Measurements from ENCODE around the gene GET4.

The GET4 gene

GRCh38 chr7:873367-874002 lies 2.9 kb upstream of the GET4 start (continued):
- no peak for TF ChIP-seq ZNF426 (tag by site-specific recombination; IDR thresholded peaks at IDR 0.05)
- TF ChIP-seq ZSCAN30 (tag by site-specific recombination; IDR thresholded peaks at IDR 0.05): peak; percentile 100
- peak; percentile 63; the same call in 1 of the 2 replicates for TF ChIP-seq KLF17 (tag by site-specific recombination; IDR thresholded peaks at IDR 0.05)
- no peak for TF ChIP-seq ZNF350 (tag by site-specific recombination; IDR thresholded peaks at IDR 0.05)
- TF ChIP-seq GLI4 (tag by site-specific recombination; IDR thresholded peaks at IDR 0.05): no peak
- TF ChIP-seq ZNF433 (tag by site-specific recombination; IDR thresholded peaks at IDR 0.05; ENCODE audit: low read depth): no peak
- no peak for TF ChIP-seq ZFP41 (tag by site-specific recombination; IDR thresholded peaks at IDR 0.05; ENCODE audit: borderline replicate concordance)
- no peak for TF ChIP-seq ZBTB10 (tag by site-specific recombination; IDR thresholded peaks at IDR 0.05)
- no peak for TF ChIP-seq ZBTB11 (tag by site-specific recombination; conservative IDR thresholded peaks at IDR 0.05; ENCODE audit: low read depth)
- TF ChIP-seq ZBTB17 (tag by site-specific recombination; IDR thresholded peaks at IDR 0.05): 0 out of 2 replicates have a peak, but pooled peaks have one; percentile 25
- peak; percentile 55; the same call in 1 of the 2 replicates for TF ChIP-seq SP7 (tag by site-specific recombination; IDR thresholded peaks at IDR 0.05)
- no peak for TF ChIP-seq TRIM28 (IDR thresholded peaks at IDR 0.05; ENCODE audit: borderline replicate concordance, low read length)
- no peak for TF ChIP-seq ZNF121 (tag by site-specific recombination; IDR thresholded peaks at IDR 0.05)
- TF ChIP-seq MYNN (tag by site-specific recombination; IDR thresholded peaks at IDR 0.05; ENCODE audit: borderline replicate concordance): no peak
- no peak for TF ChIP-seq ZNF248 (tag by site-specific recombination; IDR thresholded peaks at IDR 0.05)
- no peak for TF ChIP-seq EGR2 (tag by site-specific recombination; IDR thresholded peaks at IDR 0.05; ENCODE audit: low read depth)
- 0 out of 2 replicates have a peak, but pooled peaks have one; percentile 21 for TF ChIP-seq ZXDB (tag by site-specific recombination; IDR thresholded peaks at IDR 0.05)
- no peak for TF ChIP-seq ZSCAN5A (tag by site-specific recombination; IDR thresholded peaks at IDR 0.05)
- no peak for TF ChIP-seq ZEB2 (tag by site-specific recombination; IDR thresholded peaks at IDR 0.05)
- TF ChIP-seq ZNF488 (tag by site-specific recombination; IDR thresholded peaks at IDR 0.05): no peak
- no peak for TF ChIP-seq ZBTB6 (tag by site-specific recombination; IDR thresholded peaks at IDR 0.05)
- no peak for TF ChIP-seq ZNF132 (tag by site-specific recombination; IDR thresholded peaks at IDR 0.05; ENCODE audit: borderline replicate concordance)
- TF ChIP-seq ZNF654 (tag by site-specific recombination; IDR thresholded peaks at IDR 0.05; ENCODE audit: low read depth): peak; percentile 64
- no peak; the same call in 1 of the 2 replicates for TF ChIP-seq ZNF692 (tag by site-specific recombination; IDR thresholded peaks at IDR 0.05)
- no peak for TF ChIP-seq ZNF596 (tag by site-specific recombination; IDR thresholded peaks at IDR 0.05)
- TF ChIP-seq ZNF776 (tag by site-specific recombination; IDR thresholded peaks at IDR 0.05; ENCODE audit: borderline replicate concordance): no peak
